Measurements from ENCODE around the gene ZNF385B. TPM values are rescaled to one million over a fixed set of nuclear protein-coding genes. Genes with fewer than 3 reads are reported as not detected.

ZNF385B gene
- total and polyA plus RNA-seq, 10 of the 15 experiments (the other 5 are each of a cell fraction or from before 2014, with no cell fraction given), result not detected

GRCh38 chr2:179729966-179730365, 131.4 kb downstream of the ZNF385B start:
- intact Hi-C loops (cut with micrococcal nuclease; ENCODE audit: unreplicated experiment), result no loop called here
- no peaks in the 10 kb centered on the region for H3K36me3 ChIP-seq (ENCODE audit: control insufficient read depth in 2 of 2, insufficient read depth in 2 of 2, low read length in 1 of 2)

More at GRCh38 chr2:179729966-179730365, 131.4 kb downstream of the ZNF385B start:
- POLR2A ChIA-PET, result no interaction called here
- in situ Hi-C loops (cut with MboI), result no loop called here
- RAD21 ChIA-PET (ENCODE audit: unreplicated experiment), result no interaction called here
- Histone ChIP-seq H3K9me3 (replicated peaks; ENCODE audit: control insufficient read depth, insufficient read depth, low read length) (no peaks in the 10 kb centered on the region), H2AFZ (ENCODE audit: control insufficient read depth, low read depth, low read length) (no peak overlapping the region), H4K20me1 (ENCODE audit: control insufficient read depth, insufficient read depth) (no peaks in the 10 kb centered on the region), H3K9ac (ENCODE audit: control insufficient read depth, insufficient read depth, low read length) (no peak overlapping the region), H3K4me1 (ENCODE audit: control insufficient read depth, insufficient read depth, low read length) (no peaks in the 10 kb centered on the region), H3K27me3 (replicated peaks in 1 of 2; ENCODE audit: control insufficient read depth in 2 of 2, insufficient read depth in 2 of 2, low read length in 1 of 2) (no peaks in the 10 kb centered on the region), H3K79me2 (ENCODE audit: control insufficient read depth, insufficient read depth, low read length) (no peaks in the 10 kb centered on the region), H3K27ac (ENCODE audit: control insufficient read depth, insufficient read depth) (no peak overlapping the region), H3K4me2 (ENCODE audit: control insufficient read depth, insufficient read depth) (no peak overlapping the region), H3K4me3 (no peak overlapping the region)
- SMC1A ChIA-PET (ENCODE audit: uncharacterized antibody, unreplicated experiment), result no interaction called here
- ATAC-seq (no peak), FAIRE-seq (no peak), DNase-seq (ENCODE audit: low read depth, low spot score) (no peak)
- no peak for TF ChIP-seq LARP7 (IDR thresholded peaks at IDR 0.05)
- TF ChIP-seq YY1 (IDR thresholded peaks at IDR 0.05; ENCODE audit: low read depth, low read length), result no peak
- TF ChIP-seq CHD2 (IDR thresholded peaks at IDR 0.05; ENCODE audit: borderline replicate concordance, low read depth, low read length), result no peak
- no peak for TF ChIP-seq CUX1 (IDR thresholded peaks at IDR 0.05; ENCODE audit: insufficient replicate concordance, low read depth, low read length)
- no peak for TF ChIP-seq ZNF622 (IDR thresholded peaks at IDR 0.05)
- no peak for TF ChIP-seq SPI1 (IDR thresholded peaks at IDR 0.05; ENCODE audit: borderline replicate concordance, insufficient read depth, low read depth, low read length)
- TF ChIP-seq E4F1 (IDR thresholded peaks at IDR 0.05; ENCODE audit: borderline replicate concordance, partially characterized antibody), result no peak
- no peak for TF ChIP-seq POLR2AphosphoS5 (IDR thresholded peaks at IDR 0.05; ENCODE audit: low read length)
- no peak for TF ChIP-seq TCF12 (IDR thresholded peaks at IDR 0.05; ENCODE audit: low read depth, low read length)
- no peak for TF ChIP-seq IRF3 (IDR thresholded peaks at IDR 0.05)
- CTCF ChIA-PET, result no interaction called here
- BruUV-seq (replicated peaks), result no TSS peak
- WGBS (ENCODE audit: insufficient coverage, insufficient replicate concordance, low lambda C conversion rate, missing lambda C conversion rate), result 6% methylated on average over 1 of the region's 1 CpG
